ENCODE measurements around the gene MPV17. TPM values are rescaled to one million over a fixed set of nuclear protein-coding genes. Genes with fewer than 3 reads are reported as not detected.
"Not testable (repeated sequence)": the region's sequence is repeated elsewhere in the genome, so short reads cannot be mapped to it uniquely, and the experiment has no call there.

MPV17 gene
- total RNA-seq, 1 experiment from 2014 or later = 108 TPM

DNA sequence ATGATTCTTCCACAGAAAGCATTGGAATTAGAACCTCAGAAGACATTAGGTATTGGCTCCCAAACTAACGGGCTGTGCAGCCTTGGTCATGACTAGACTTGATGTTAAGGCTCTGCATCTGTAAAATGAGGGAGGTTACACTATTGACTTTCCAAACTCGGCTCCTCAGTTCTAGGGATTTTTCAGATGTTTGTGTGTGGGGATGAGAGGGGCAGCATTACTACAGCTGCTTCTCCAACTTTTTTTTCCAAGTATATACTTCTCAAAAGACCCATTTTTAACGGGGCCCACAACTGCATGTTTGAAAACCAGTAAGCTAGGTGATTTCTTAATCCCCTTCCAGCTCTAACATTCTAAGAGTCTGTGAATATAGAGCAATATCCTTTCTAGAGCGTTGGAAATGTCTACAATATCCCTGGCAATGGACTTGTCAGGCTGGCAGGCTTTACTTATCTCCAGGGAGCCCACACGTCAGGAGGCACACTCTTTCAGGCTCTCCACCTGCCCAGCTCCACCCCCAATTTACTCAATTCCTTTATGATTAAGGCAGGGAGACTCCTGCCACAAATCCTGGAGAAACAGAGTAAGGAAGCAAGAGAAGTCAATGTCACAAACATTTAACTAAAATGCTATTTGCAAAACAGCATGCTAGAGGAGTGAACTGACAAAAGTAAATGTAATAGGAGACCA, 844 bp upstream of the MPV17 start:
- DNase-seq (ENCODE audit: low spot score) = peak; percentile 35

GRCh38 chr2:27322301-27322765, 564 bp downstream of the MPV17 start:
- DNase-seq (ENCODE audit: low spot score) = peak; percentile 40

- peak; percentile 99 for DNase-seq (ENCODE audit: low spot score)
These were observed 1.8 kb downstream of the MPV17 start for GRCh38 chr2:27320958-27321543.

DNA sequence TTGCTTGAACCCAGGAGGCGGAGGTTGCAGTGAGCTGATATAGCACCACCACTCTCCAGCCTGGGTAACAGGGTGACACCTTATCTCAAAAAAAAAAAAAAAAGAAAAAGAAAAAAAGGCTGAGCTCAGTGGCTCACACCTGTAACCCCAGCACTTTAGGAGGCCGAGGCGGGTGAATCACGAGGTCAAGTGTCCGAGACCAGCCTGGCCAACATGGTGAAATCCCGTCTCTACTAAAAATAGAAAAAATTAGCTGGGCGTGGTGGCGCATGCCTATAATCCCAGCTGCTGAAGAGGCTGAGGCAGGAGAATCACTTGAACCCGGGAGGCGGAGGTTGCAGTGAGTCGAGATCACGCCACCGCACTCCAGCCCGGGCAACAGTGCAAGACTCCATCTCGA, 3.1 kb downstream of the MPV17 start:
- peak; percentile 43 for DNase-seq (ENCODE audit: low spot score)

DNA sequence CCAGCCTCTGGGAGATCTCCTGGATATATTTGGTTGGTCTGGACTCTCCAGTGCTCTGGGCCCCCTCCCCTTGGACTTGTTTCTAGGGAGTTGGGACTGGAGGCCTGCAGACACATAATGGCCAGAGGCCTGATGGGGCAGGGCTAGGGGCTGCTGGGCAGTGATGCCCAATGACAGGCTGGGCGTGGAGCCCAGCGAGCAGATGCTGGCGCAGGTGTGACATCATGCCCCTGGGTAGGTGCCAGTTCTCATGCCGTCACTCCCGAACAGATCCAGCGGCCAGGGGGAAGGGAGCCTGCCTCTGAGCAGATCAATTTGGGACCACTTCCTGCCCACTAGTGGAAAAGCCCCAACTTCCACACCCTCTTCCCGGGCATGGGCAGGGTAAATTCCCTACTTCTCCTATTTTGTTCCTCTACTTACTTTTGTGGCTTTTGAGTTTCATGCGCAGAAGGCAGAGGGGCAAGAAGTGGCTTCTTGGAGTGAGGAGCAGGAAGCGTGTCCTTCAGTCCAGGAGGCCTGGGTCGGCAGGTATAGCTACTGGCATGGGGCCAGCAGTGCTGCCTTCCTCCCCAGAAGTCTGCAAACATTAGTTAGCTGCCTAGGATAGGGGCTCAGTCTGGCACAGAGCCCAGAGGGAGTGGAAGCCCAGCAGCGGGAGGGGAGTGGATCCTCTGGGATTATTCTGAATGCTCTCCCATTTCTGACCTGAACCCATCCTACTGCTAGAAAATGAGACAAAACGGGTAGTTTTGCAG, 6.1 kb downstream of the MPV17 start:
- no peak for DNase-seq (ENCODE audit: low spot score)

DNA sequence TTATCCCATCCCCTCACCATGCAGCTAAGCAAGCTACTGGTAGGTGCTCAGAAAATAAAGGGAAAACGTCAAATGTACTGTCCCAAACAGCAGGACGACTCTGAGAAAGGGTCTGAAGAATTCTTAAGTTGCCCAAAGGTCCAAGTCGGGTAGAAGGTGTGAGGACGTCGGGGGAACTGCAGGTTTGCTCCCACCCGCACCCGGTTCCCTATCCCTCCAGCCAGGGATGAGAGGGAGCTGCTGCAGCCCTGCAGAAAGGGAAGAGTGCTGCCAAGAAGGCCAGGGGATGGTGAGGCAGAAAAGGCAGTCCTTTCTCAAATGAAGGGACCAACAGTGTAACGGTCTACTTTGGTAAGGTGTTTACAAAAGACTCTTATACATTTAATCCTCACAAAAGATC, 7.8 kb downstream of the MPV17 start:
- DNase-seq (ENCODE audit: low spot score) = no peak

DNA sequence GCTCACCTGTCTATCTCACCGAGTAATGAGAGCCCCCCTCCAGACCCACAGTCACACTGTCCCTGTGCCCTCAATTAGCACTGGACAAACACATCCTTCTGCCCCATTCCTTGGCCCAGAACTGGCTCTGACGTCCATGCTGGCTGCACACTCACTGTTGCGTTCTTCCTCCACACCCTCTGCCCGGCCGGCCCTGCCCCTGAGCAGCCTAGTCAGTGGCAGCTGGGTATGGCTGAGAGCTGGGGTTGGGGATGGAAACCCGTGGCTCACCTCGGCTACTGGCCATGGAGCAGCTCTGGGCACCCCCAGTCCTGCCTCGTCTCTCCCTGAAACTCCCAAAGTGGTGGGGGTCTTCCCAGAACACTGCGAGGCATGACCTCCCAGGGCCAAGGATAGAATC, 8.2 kb downstream of the MPV17 start:
- DNase-seq (ENCODE audit: low spot score) = no peak

DNA sequence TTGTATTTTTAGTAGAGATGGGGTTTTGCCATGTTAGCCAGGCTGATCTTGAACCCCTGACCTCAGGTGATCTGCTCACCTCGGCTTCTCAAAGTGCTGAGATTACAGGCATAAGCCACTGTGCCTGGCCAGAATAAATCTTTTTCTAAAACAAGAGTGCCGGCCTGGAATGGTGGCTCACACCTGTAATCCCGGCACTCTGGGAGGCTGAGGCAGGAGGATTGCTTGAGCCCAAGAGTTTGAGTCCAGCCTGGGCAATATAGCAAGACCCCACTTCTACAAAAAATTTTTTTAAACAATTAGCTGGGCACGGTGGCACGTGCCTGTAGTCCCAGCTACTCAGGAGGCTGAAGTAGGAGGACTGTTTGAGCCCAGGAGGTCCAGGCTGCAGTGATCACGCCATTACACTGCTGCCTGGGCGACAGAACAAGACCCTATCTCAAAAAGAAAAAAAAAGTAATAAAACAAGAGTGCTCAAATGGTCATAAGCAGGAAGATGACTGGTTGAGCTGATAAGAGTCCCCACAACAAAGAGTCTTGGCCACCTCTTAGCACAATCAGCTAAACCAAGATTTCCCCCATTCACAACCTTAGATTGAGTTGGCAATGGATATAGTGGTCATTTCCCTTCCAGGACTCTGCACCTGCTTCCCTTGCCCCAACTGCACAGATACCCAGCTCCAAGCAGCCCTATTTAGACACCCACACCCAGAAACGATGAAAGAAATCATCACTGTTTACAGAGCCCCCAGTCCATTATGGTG, 8.8 kb downstream of the MPV17 start:
- DNase-seq (ENCODE audit: low spot score) = no peak

DNA sequence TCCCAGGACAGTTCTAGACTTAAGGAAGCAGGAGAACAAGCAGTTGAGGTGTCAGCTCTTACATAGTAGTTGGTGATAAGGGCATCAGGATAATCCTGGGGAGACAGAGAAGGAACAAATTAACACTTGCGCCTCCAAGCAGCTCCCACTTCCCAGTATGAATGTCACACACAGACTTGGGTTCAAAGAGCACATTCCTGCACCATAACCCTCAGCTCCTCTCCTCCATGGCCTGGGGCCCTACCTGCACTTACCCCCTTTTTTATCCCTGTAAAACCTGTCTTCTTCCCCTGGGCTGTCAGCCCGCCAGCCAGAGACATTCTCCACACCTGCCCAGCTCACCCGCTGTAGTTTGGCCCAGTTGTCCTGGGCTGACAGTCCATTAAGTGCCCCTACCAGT, 10.7 kb downstream of the MPV17 start:
- DNase-seq (ENCODE audit: low spot score) = no peak

- DNase-seq (ENCODE audit: low spot score) = no peak
These were observed 13.2 kb downstream of the MPV17 start for GRCh38 chr2:27309651-27310050.

DNA sequence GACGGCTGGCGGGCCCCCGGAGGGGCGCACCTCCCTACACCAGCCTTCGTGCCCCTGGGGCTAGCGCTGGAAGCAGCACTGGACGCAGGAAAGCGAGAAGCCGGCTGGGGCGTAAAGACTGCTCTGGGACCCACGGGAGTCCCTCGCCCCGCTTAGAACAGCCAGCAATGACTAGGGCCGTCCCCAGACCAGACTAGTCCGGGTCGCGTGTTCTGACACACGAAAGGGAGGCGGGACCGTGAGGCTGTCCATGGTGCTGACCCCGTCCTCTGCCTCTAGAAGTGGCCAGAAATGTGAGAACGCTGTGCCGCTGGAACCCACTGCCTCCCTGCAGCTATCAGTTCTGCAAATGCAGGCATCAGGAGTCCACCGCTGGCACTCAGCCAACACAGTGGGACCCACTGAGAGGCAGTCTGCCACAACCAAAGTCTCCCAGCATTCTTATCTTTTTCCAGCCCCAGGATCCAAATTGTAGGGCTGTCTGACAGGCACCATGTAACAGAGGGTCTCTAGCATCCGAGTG, 14.5 kb downstream of the MPV17 start, which contains the start of gene UCN:
Gene UCN, minus strand, starts transcription at position 87 of the 523 bp plus-strand sequence. CDS start 550 bp downstream, outside the sequence.
- no peak for DNase-seq (ENCODE audit: low spot score)

GRCh38 chr2:27307545-27308358, 15.1 kb downstream of the MPV17 start:
- no peak for DNase-seq (ENCODE audit: low spot score)

DNA sequence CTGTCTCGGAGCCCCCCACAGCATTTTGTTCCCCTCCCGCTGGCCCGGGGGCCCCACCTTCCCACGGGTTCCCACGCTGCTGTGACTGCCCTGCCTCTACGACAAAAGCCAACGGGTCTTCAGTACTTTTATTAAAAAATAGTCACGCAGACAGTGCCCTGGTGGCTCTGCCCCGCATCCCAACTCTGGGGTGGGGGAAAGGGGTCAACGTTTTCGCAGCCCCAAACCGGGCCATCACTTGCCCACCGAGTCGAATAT, 15.7 kb downstream of the MPV17 start:
- DNase-seq (ENCODE audit: low spot score) = no peak

DNA sequence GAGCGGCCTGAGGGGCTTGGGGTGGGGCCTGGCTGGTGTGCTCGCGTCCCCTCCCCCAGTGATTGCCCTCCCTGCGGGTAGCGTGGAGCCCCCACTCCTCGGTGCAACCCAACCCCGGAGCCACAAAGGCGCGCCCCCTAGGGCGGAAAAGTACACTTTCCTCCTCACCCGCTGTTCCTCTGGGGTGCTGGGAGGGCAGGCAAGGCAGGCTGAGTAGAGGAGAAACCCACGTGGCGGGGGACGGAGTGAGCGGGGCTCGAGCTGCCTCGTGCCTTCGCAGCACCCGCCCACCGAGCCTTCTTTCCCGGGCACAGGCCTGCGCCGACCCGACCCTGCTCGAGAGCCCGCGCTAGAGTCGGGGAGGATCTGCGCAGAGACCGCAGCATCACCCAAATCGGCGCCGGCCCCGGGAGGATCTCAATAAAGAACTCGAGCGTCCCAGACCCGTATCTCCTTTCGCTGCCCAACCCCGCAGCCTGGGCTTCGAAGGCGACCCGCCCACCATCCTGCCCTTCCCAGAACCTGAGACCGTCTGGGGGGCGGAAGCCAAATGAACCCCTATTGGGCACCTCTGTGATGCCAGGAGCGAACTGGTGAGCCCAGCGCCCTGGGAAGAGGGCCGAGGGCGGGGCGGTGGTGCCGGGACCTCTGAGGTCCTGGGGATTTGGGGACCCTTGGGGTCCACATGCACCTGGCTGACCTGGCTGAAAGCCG, 16.2 kb downstream of the MPV17 start:
- no peak for DNase-seq (ENCODE audit: low spot score)

DNA sequence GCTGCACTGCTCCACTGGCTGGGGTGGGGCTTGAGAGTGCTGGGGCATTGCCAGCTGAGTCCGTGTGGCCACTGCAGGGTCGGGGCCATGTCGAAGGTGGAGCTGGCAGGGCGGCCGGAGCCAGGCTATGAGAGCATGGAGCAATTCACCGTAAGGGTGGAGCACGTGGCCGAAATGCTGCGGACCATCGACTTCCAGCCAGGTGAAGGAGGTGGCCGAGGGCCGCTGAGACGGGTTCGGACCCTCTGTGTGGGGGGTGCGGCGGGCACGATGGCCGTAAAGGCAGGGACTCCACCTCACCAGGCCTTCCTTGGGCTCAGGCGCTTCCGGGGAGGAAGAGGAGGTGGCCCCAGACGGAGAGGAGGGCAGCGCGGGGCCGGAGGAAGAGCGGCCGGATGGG, 16.8 kb downstream of the MPV17 start:
- no peak for DNase-seq (ENCODE audit: low spot score)

DNA sequence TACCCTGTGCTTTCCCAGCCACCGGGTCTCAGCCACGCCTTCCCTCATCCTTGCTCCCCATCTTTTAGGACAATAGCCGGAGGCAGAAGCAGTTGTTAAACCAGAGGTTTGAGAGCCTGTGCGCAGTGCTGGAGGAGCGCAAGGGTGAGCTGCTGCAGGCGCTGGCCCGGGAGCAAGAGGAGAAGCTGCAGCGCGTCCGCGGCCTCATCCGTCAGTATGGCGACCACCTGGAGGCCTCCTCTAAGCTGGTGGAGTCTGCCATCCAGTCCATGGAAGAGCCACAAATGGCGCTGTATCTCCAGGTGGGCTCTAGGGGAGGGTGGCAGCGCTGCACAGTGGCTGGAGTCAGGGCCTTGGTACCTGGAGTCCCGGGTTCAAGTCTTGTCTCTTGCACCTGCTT, 17.4 kb downstream of the MPV17 start:
- no peak for DNase-seq (ENCODE audit: low spot score)

GRCh38 chr2:27304488-27305240, 18.2 kb downstream of the MPV17 start:
- DNase-seq (ENCODE audit: low spot score) = no peak

DNA sequence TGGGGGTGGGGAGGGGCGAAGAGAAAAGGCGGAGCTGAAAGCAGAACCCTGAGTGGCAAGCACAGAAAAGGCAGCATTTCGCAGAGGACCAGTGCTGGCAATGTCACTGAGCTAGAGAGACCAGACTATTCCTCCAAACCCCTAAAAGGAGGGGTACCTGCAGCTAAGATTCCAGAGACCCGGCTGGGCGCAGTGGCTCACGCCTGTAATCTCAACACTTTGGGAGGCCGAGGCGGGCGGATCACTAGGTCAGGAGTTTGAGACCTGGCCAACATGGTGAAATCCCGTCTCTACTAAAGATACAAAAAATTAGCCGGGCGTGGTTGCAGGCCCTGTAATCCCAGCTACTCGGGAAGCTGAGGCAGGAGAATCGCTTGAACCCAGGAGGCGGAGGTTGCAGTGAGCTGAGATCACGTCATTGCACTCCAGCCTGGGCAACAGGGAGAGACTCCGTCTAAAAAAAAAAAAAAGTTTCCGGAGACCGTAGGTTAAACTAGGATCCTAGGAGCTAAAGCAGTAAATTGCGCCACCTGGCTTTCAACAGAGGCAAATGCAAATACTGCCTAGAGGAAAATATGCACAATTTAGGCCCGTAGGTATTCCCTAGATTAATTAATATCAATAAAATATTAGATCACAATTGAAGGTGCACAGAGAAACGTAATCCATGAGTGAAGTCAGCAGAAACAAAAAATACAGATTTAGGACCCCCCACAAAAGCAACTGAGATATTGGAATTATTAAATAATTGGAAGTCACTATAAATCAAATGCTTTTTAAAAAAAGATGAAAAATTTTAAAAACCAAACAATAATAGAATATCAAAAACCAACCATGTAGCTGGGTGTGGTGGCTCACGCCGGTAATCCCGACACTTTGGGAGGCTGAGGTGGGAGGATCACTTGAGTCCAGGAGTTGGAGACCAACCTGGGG, 19.5 kb downstream of the MPV17 start:
- DNase-seq (ENCODE audit: low spot score) = peak; percentile 73

DNA sequence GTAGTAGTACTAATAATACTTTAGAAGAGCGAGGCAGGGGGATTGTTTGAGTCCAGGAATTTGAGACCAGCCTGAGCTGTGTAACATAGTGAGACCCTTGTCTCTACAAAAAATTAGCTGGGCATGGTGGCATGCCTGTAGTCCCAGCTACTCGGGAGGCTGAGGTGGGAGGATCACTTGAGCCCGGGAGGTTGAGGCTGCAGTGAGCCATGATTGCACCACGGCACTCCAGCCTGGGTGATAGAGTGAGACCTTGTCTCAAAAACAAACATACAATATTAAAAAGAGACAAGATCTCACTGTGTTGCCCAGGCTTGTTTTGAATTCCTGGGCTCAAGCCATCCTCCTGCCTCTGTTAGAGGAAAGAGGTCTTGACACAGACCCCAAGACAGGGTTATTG, 22.3 kb downstream of the MPV17 start:
- DNase-seq (ENCODE audit: low spot score) = not testable (repeated sequence)
